NCI-H128 (cell line): ENCODE data around the gene IGFL2.
"Not testable (repeated sequence)": the region's sequence is repeated elsewhere in the genome, so short reads cannot be mapped to it uniquely, and the experiment has no call there.

ENCODE experiments used
- DNase-seq: peaks from one replicate; lab custom pipeline; 2025; ENCODE audit not compliant: unreplicated experiment; lab: John Stamatoyannopoulos, UW

The IGFL2 gene

GRCh38 chr19:46186717-46187101 lies 38.7 kb downstream of the IGFL2 start:
- DNase-seq = no peak

DNA sequence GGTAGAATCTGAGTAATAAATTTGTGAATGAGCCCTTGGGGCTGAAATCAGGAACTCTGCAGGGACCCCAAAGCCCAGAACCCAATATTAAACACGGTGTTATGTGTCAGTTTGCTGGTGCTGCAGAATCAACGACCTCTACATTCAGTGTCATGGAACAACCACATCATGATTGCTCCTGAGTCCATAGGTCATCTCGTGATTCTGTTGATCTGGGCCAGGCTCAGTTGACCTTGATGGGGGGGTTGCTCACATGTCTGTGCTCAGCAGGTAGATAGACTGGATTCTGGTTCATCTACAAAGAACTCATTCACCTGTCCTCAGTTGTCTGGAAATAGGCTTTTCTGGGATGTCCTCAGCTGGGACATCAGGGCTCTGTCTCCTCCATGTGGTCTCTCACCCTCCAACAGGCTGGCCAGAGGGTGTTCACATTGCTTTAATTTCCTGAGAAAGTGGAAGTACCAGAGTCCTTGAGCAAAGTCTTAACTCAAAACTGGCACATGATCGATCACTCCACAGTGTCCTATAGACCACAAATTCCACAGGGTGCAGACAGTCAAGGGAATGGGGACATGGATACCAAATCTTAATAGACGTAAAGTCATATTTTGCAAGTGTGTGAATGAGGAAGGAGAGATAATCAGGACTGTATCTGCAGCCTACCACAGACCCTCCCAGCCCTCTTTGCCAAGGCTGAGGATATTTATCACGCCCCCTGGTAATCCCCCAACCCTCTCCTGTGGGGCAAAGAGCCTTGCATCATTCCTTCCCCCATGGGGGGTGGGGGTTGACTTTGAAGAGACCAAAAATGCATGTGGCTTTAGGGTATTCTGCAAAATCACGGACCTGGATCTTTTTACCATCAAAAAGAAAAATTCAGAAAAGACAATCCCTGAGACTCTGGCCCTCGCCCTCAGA lies 42.2 kb downstream of the IGFL2 start:
- DNase-seq = no peak

GRCh38 chr19:46191356-46191755 lies 43.3 kb downstream of the IGFL2 start:
- no peak for DNase-seq

GRCh38 chr19:46191972-46192371 lies 43.9 kb downstream of the IGFL2 start:
- DNase-seq = no peak

- DNase-seq = not testable (repeated sequence)
These were observed 44.6 kb downstream of the IGFL2 start for GRCh38 chr19:46192626-46192991.

DNA sequence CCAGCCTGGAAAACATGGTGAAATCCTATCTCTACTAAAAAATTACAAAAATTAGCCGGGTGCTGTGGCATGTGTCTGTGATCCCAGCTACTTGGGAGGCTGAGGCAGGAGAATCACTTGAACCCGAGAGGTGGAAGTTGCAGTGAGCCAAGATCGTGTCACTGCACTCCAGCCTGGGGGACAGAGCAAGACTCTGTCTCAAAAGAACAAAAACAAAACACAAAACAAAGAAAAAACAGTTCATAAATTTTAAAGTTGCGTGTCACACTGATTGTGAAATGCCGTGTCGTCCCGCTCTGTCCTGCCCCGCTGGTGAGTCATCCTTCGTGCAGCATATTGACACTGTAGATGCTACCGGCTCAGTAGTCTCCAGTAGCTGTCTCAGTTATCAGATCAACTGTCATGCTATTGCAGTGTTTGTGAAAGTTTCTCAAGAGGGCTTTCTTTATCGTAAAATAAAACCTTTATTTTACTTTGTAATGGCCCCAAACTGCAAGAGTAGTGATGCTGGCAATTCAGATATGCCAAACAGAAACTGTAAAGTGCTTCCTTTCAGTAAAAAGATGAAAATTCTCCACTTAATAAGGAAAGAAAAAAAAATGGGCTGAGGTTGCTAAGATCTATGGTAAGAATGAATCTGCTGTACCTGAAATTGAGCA lies 45.1 kb downstream of the IGFL2 start:
- DNase-seq = no peak

GRCh38 chr19:46193678-46194077 lies 45.6 kb downstream of the IGFL2 start:
- DNase-seq = no peak

DNA sequence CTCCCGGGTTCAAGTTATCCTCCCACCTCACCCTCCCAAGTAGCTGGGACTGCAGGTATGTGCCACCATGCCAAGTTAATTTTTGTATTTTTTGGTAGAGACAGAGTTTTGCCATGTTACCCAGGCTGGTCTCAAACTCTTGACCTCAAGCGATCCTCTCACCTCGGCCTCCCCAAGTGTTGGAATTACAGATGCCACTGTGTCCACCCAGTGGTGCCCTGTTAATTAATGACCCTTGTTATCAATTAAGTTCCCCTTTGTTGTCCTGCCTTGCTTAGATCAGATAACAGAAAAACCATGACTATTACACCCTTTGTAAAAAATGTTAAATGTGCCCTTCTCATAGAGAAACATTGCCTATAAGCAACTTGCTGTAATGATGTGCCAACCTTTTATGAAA lies 47.1 kb downstream of the IGFL2 start:
- no peak for DNase-seq

DNA sequence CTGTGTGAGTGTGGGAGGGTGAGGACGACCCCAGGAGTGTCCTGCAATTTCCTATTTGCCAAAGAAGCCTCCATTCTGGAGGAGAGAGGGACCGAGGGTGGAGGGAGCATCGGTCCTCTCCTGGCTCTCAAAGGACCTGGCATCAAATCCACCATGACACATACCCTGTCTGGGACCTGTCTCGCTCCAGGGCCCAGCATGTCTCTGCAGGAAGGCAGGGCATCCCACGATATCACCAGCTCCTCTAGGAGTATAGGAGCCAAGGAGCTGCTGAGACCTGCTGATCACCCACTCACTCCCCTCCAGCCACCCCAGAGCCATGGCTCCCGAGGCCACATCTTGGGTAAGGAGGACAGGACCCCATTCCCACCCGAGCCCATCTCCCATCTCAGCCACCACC lies 47.9 kb downstream of the IGFL2 start:
- DNase-seq = not testable (repeated sequence)

DNA sequence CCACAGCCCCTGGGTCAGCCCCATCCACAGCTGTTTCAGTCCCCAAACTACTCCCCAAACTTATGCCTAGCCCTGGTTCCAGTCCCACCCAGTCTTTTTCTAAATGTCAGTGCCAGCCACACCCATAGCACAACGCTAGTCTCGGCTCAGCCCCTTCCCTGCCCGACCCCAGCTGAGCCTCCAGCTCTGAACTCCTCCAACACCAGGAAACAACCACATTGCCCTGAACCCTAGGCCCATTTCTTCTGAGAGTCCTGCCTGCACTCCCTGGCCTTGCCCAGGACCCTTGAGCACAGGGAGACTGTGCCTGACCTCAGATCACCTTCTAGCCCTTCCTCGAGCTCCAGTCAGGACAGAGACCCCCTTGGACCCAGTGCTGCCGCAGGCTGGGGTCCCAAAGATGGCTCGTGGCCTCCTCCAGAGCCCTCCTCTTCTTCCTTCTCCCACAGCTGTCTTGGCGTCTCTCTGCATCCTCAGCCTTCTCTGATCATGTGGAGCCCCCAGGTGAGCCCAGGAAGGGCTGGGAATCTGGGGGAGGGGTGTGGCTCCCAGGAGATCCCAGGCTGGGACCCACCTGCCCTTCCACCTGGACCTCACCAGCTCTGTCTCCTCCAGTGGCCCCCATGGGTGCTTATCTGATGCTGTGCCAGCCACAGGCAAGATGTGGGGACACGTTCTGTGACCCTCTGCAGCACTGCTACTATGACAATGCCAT lies 48.5 kb downstream of the IGFL2 start:
- no peak for DNase-seq

- DNase-seq = no peak
These were observed 49.5 kb downstream of the IGFL2 start for GRCh38 chr19:46197314-46198070.

- DNase-seq = no peak
These were observed 50.7 kb downstream of the IGFL2 start for GRCh38 chr19:46198756-46199155.

DNA sequence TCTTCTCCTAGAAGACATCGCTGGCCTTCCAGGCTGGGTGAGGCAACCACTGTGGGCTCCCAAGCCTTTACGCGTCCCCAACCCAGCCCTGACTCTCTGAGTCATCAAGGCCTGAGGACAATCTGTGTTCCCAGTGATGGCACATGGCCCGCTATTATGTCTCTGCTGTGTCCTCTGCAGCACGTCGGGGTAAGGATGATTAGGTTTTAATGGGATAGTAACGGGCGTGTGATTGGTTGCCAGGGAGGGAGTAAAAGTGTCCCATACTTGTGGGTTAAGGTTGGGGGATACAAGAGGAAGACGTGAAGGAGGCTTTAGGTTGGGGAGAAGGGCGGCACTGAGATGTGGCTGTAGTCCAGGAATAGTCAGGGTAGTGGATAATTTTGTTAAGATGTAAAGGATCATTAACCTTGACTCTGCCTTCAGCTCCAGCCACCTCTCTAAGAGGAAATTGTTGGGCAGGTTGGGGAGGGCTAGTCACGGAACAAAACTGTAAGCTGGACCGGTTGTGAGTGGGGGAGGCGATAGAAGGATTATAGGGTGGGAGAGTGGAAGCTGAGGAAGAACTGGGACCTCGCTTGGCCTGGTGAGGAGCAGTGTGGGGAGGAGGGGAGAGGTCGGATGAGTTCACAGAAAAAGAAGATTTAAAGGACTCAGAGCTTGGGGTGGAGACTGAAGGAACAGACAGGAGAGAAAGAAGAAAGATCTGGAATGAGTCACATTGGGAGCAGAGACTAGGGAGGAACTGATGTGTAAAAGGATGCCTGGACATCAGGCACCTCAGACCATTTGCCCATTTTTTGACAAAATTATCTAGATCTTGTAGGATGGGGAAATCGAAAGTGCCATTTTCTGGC lies 53.6 kb downstream of the IGFL2 start:
- no peak for DNase-seq

GRCh38 chr19:46202426-46202825 lies 54.4 kb downstream of the IGFL2 start:
- DNase-seq = no peak

DNA sequence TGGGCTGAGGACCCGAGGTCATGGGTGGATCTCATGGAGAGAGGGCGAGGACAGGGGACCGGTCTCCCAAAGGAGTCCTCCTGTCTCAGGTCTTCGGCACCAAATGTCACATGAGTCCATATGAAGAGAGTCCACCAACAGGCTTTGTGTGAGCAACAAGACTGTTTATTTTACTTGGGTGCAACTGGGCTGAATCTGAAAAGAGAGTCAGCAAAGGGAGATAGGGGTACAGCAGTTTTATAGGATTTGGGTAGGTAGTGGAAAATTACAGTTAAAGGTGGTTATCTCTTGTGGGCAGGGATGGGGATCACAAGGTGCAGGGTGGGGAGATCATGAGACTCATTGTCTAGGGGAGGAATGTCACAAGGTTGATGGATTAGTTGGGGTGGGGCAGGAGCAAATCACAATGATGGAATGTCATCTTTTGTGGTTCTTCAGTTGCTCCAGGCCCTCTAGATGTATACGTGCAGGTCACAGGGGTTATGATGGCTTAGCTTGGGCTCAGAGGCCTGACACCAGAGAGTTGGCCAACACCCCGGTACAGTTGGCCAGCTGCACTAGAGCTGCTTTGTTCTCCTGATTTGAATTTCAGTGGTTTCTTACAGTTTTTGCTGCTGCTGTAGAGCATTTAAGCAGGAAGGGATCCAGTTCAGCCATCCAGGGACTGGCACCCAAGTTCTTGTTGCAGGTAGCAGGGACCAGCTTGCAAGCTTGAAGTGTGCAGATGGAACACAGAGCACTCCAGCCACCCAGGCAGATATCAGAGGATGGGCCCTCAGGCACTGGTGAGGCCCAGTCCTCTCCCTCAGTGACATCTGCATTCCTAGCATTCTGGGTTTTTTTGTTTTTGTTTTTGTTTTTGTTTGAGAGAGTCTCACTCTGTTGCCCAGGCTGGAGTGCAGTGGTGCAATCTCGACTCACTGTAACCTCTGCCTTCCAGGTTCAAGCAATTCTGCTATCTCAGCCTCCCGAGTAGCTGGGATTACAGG lies 55.1 kb downstream of the IGFL2 start:
- DNase-seq = no peak

DNA sequence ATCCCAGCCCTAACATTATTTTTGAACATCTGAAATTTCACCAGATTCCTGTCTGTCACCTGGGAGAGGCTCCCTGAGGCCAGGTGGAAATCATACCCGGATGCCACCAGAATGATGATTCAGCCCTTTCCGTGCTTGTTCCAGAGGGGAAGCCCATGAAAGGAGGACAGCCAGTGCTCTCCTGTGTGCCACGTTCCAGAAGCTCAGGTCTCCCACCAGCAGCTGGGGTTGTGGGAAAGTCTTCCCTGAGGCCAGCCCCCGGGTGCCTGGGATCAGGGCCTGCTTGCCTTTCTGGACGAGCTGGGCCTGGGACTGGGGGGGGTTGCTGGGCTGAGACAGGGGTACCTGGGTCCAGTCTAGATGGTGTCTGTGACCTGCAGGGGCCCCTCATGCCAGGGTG lies 56.0 kb downstream of the IGFL2 start:
- DNase-seq = no peak

DNA sequence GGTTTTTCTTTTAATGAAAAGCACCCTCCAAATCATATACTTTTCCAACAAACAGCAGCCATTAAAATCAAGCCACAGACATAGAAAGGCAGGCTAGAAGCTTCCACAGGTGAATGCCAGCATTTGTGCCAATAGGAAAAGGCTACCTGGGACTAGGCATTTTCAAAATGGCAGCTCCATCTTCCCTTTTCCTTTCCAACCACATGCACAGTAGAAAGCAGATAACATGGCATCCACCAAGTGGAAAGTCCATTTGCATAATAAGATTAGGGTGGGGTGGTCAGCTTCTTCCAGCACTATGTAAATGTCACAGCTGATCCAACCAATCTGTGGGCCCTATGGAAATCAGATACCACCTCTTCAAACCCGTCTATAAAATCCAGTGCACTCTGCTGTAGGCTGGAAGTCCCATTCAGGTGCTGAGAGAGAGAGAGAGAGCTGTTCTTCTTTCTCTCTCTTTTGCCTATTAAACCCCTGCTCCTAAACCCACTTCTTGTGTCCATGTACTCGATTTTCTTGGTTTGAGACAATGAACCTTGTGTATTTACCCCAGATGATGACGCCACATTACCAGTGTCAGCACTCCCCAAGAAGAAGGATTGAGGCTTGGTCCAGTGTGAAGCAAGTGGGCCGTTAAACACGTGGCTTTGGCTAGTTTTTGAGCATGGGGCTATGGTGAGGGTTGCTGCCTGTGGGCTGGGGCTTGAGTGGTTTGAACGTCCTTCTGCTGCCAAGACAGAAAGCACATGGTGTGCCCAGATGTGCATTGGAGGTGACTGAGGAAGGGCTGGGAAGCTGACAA lies 57.3 kb downstream of the IGFL2 start:
- DNase-seq = no peak

- no peak for DNase-seq
These were observed 58.1 kb downstream of the IGFL2 start for GRCh38 chr19:46206176-46206575.
